ENCODE measurements around the gene GRID1. TPM values are rescaled to one million over a fixed set of nuclear protein-coding genes. Genes with fewer than 3 reads are reported as not detected.

GRID1 gene
- total RNA-seq, 1 experiment from 2014 or later = 0.07 TPM

- Histone ChIP-seq H3K9me2 (replicated peaks; ENCODE audit: insufficient read depth, low read length) (no peaks in the 10 kb centered on the region), H3K4me3 (ENCODE audit: low read length) (no peak overlapping the region), H3K4me1 (ENCODE audit: low read length) (peaks cover 5% of the 10 kb centered on the region; the same call in 1 of the 2 replicates), H3K36me3 (ENCODE audit: insufficient read depth, low read length) (no peaks in the 10 kb centered on the region), H3K4me2 (ENCODE audit: low read depth, low read length, poor library complexity, severe bottlenecking) (no peak overlapping the region), H3K9me3 (ENCODE audit: low read length) (no peaks in the 10 kb centered on the region), H3K79me2 (ENCODE audit: low read length) (no peaks in the 10 kb centered on the region), H4K20me1 (ENCODE audit: insufficient read depth, low read depth, low read length) (no peaks in the 10 kb centered on the region), H3K27me3 (ENCODE audit: low read length) (no peaks in the 10 kb centered on the region), H3K27ac (ENCODE audit: low read length) (no peak overlapping the region), H3K9ac (ENCODE audit: low read length) (no peak overlapping the region), H2AFZ (ENCODE audit: low read length) (no peak overlapping the region)
- DNase-seq = no peak
Measured at GRCh38 chr10:86250399-86250798, 116.2 kb downstream of the GRID1 start.

- Histone ChIP-seq H3K36me3 (ENCODE audit: insufficient read depth, low read length) (no peaks in the 10 kb centered on the region), H3K4me3 (ENCODE audit: low read length) (no peak overlapping the region), H2AFZ (ENCODE audit: low read length) (no peak overlapping the region), H3K9me2 (replicated peaks; ENCODE audit: insufficient read depth, low read length) (no peaks in the 10 kb centered on the region), H3K4me2 (ENCODE audit: low read depth, low read length, poor library complexity, severe bottlenecking) (no peak overlapping the region), H3K79me2 (ENCODE audit: low read length) (no peaks in the 10 kb centered on the region), H3K27ac (ENCODE audit: low read length) (no peak overlapping the region), H3K4me1 (ENCODE audit: low read length) (peaks cover 8% of the 10 kb centered on the region), H3K27me3 (ENCODE audit: low read length) (no peaks in the 10 kb centered on the region), H3K9me3 (ENCODE audit: low read length) (no peaks in the 10 kb centered on the region), H4K20me1 (ENCODE audit: insufficient read depth, low read depth, low read length) (no peaks in the 10 kb centered on the region), H3K9ac (ENCODE audit: low read length) (no peak overlapping the region)
- DNase-seq = no peak
Measured at GRCh38 chr10:86249794-86250193, 116.8 kb downstream of the GRID1 start.

- no peaks in the 10 kb centered on the region for H3K36me3 ChIP-seq (ENCODE audit: insufficient read depth, low read length)
Measured at GRCh38 chr10:86248062-86248461, 118.5 kb downstream of the GRID1 start.

GRCh38 chr10:86247588-86247987 lies 119.0 kb downstream of the GRID1 start:
- Histone ChIP-seq H3K79me2 (ENCODE audit: low read length) (no peaks in the 10 kb centered on the region), H3K9me2 (replicated peaks; ENCODE audit: insufficient read depth, low read length) (no peaks in the 10 kb centered on the region), H4K20me1 (ENCODE audit: insufficient read depth, low read depth, low read length) (no peaks in the 10 kb centered on the region), H3K27ac (ENCODE audit: low read length) (no peak overlapping the region), H3K36me3 (ENCODE audit: insufficient read depth, low read length) (no peaks in the 10 kb centered on the region), H3K4me2 (ENCODE audit: low read depth, low read length, poor library complexity, severe bottlenecking) (no peak overlapping the region), H2AFZ (ENCODE audit: low read length) (no peak overlapping the region), H3K4me1 (ENCODE audit: low read length) (peaks cover 14% of the 10 kb centered on the region), H3K9me3 (ENCODE audit: low read length) (no peaks in the 10 kb centered on the region), H3K4me3 (ENCODE audit: low read length) (no peak overlapping the region), H3K27me3 (ENCODE audit: low read length) (no peaks in the 10 kb centered on the region), H3K9ac (ENCODE audit: low read length) (no peak overlapping the region)
- no peak for DNase-seq

More at GRCh38 chr10:86248062-86248461, 118.5 kb downstream of the GRID1 start:
- no peak overlapping the region for H3K27ac ChIP-seq (ENCODE audit: low read length)
- no peaks in the 10 kb centered on the region for H4K20me1 ChIP-seq (ENCODE audit: insufficient read depth, low read depth, low read length)
- H3K4me2 ChIP-seq (ENCODE audit: low read depth, low read length, poor library complexity, severe bottlenecking) = no peak overlapping the region
- no peaks in the 10 kb centered on the region for H3K9me3 ChIP-seq (ENCODE audit: low read length)
- DNase-seq = no peak
- no peak overlapping the region for H3K9ac ChIP-seq (ENCODE audit: low read length)
- H3K27me3 ChIP-seq (ENCODE audit: low read length) = no peaks in the 10 kb centered on the region
- H3K79me2 ChIP-seq (ENCODE audit: low read length) = no peaks in the 10 kb centered on the region
- peaks cover 15% of the 10 kb centered on the region for H3K4me1 ChIP-seq (ENCODE audit: low read length)
- no peak overlapping the region for H2AFZ ChIP-seq (ENCODE audit: low read length)
- no peaks in the 10 kb centered on the region for H3K9me2 ChIP-seq (replicated peaks; ENCODE audit: insufficient read depth, low read length)
- H3K4me3 ChIP-seq (ENCODE audit: low read length) = no peak overlapping the region

GRCh38 chr10:86247073-86247472 lies 119.5 kb downstream of the GRID1 start:
- Histone ChIP-seq H3K36me3 (ENCODE audit: insufficient read depth, low read length) (no peaks in the 10 kb centered on the region), H3K79me2 (ENCODE audit: low read length) (no peaks in the 10 kb centered on the region), H2AFZ (ENCODE audit: low read length) (no peak overlapping the region), H3K4me1 (ENCODE audit: low read length) (peaks cover 11% of the 10 kb centered on the region), H3K4me3 (ENCODE audit: low read length) (no peak overlapping the region), H3K9ac (ENCODE audit: low read length) (no peak overlapping the region), H3K4me2 (ENCODE audit: low read depth, low read length, poor library complexity, severe bottlenecking) (no peak overlapping the region), H3K9me3 (ENCODE audit: low read length) (no peaks in the 10 kb centered on the region), H3K27ac (ENCODE audit: low read length) (no peak overlapping the region), H3K9me2 (replicated peaks; ENCODE audit: insufficient read depth, low read length) (no peaks in the 10 kb centered on the region), H3K27me3 (ENCODE audit: low read length) (no peaks in the 10 kb centered on the region), H4K20me1 (ENCODE audit: insufficient read depth, low read depth, low read length) (no peaks in the 10 kb centered on the region)
- no peak for DNase-seq

GRCh38 chr10:86246279-86246940 lies 120.2 kb downstream of the GRID1 start:
- Histone ChIP-seq H3K9ac (ENCODE audit: low read length) (no peak overlapping the region), H3K36me3 (ENCODE audit: insufficient read depth, low read length) (no peaks in the 10 kb centered on the region), H3K79me2 (ENCODE audit: low read length) (no peaks in the 10 kb centered on the region), H3K4me3 (ENCODE audit: low read length) (no peak overlapping the region), H3K27ac (ENCODE audit: low read length) (no peak overlapping the region), H3K4me1 (ENCODE audit: low read length) (peaks cover 11% of the 10 kb centered on the region), H3K9me3 (ENCODE audit: low read length) (no peaks in the 10 kb centered on the region), H4K20me1 (ENCODE audit: insufficient read depth, low read depth, low read length) (no peaks in the 10 kb centered on the region), H3K4me2 (ENCODE audit: low read depth, low read length, poor library complexity, severe bottlenecking) (no peak overlapping the region), H3K9me2 (replicated peaks; ENCODE audit: insufficient read depth, low read length) (no peaks in the 10 kb centered on the region), H3K27me3 (ENCODE audit: low read length) (no peaks in the 10 kb centered on the region), H2AFZ (ENCODE audit: low read length) (no peak overlapping the region)
- DNase-seq = no peak

- H3K9me2 ChIP-seq (replicated peaks; ENCODE audit: insufficient read depth, low read length) = no peaks in the 10 kb centered on the region
- no peak overlapping the region for H3K4me3 ChIP-seq (ENCODE audit: low read length)
- H3K4me2 ChIP-seq (ENCODE audit: low read depth, low read length, poor library complexity, severe bottlenecking) = no peak overlapping the region
- H3K9ac ChIP-seq (ENCODE audit: low read length) = no peak overlapping the region
- H3K36me3 ChIP-seq (ENCODE audit: insufficient read depth, low read length) = no peaks in the 10 kb centered on the region
- no peaks in the 10 kb centered on the region for H3K27me3 ChIP-seq (ENCODE audit: low read length)
- H3K27ac ChIP-seq (ENCODE audit: low read length) = no peak overlapping the region
- H3K79me2 ChIP-seq (ENCODE audit: low read length) = no peaks in the 10 kb centered on the region
- H3K4me1 ChIP-seq (ENCODE audit: low read length) = peaks cover 11% of the 10 kb centered on the region
- DNase-seq = no peak
- no peak overlapping the region for H2AFZ ChIP-seq (ENCODE audit: low read length)
- no peaks in the 10 kb centered on the region for H3K9me3 ChIP-seq (ENCODE audit: low read length)
- H4K20me1 ChIP-seq (ENCODE audit: insufficient read depth, low read depth, low read length) = no peaks in the 10 kb centered on the region
Measured at GRCh38 chr10:86245015-86245394, 121.6 kb downstream of the GRID1 start.

GRCh38 chr10:86244297-86245014 lies 122.1 kb downstream of the GRID1 start:
- Histone ChIP-seq H3K79me2 (ENCODE audit: low read length) (no peaks in the 10 kb centered on the region), H3K36me3 (ENCODE audit: insufficient read depth, low read length) (no peaks in the 10 kb centered on the region)

More at GRCh38 chr10:86244297-86245014, 122.1 kb downstream of the GRID1 start:
- no peak overlapping the region for H3K27ac ChIP-seq (ENCODE audit: low read length)
- no peak overlapping the region for H2AFZ ChIP-seq (ENCODE audit: low read length)
- no peaks in the 10 kb centered on the region for H3K9me2 ChIP-seq (replicated peaks; ENCODE audit: insufficient read depth, low read length)
- H3K27me3 ChIP-seq (ENCODE audit: low read length) = no peaks in the 10 kb centered on the region
- H3K9me3 ChIP-seq (ENCODE audit: low read length) = no peaks in the 10 kb centered on the region
- H3K4me2 ChIP-seq (ENCODE audit: low read depth, low read length, poor library complexity, severe bottlenecking) = no peak overlapping the region
- no peaks in the 10 kb centered on the region for H4K20me1 ChIP-seq (ENCODE audit: insufficient read depth, low read depth, low read length)
- no peak for DNase-seq
- H3K9ac ChIP-seq (ENCODE audit: low read length) = no peak overlapping the region
- H3K4me1 ChIP-seq (ENCODE audit: low read length) = peaks cover 11% of the 10 kb centered on the region
- H3K4me3 ChIP-seq (ENCODE audit: low read length) = no peak overlapping the region

Data from Karpas-422 (cell line).